PC-9 (cell line): ENCODE results near the gene NAALAD2.

Source experiments
- CTCF ChIP-seq: fragments of 200-600 bp; sonication (generic); conservative IDR thresholded peaks from 2 replicates; pipeline ENCODE4 v1.6.1; 2017; ENCODE audit warnings: mixed run types, antibody characterized with exemption, mild to moderate bottlenecking, moderate library complexity
- EZH2 ChIP-seq: fragments of 200-600 bp; sonication (generic); IDR thresholded peaks from 2 replicates; pipeline ENCODE4 v1.8.0; 2017; ENCODE audit warnings: antibody characterized with exemption, low read depth

DNA sequence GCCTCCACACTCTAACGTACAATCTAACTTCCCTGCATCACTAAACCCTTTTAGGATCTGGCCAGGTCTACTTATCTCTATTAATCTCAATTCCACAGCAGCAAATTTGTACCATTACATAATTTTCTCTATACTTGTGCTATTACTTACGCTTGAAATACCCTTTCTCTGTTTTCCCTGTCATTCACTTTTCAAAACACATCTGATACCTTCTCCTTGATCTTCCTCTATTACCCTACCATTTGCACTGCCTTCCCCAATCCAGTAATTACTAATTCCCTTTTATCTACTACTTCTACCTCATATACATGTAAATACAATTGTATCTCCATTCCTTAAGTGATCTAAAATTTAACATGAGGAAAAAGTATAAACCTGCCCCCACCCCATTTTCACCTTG, 74.4 kb downstream of the NAALAD2 start:
- TF ChIP-seq CTCF (no peak), EZH2 (no peak)
